GM12878 (cell line): ENCODE measurements around the gene OTULIN. TPM values are rescaled to one million over a fixed set of nuclear protein-coding genes. Genes with fewer than 3 reads are reported as not detected.

Experiments
- BCL11A ChIP-seq: IDR thresholded peaks from 2 replicates; pipeline ENCODE4 v1.6.1; 2011; ENCODE audit warnings: low read depth, low read length
- EZH2 ChIP-seq: IDR thresholded peaks from 2 replicates; pipeline ENCODE4 v1.6.1; 2012; ENCODE audit warnings: low read depth, mild to moderate bottlenecking, control low read depth, inconsistent platforms, low read length, borderline replicate concordance; ENCODE audit not compliant: control insufficient read depth
- MTA3 ChIP-seq: IDR thresholded peaks from 2 replicates; pipeline ENCODE4 v1.6.1; 2012; ENCODE audit warnings: low read length, inconsistent platforms, borderline replicate concordance
- MYC ChIP-seq: IDR thresholded peaks from 2 replicates; pipeline ENCODE4 v1.6.1; 2011; ENCODE audit warnings: mild to moderate bottlenecking, low read length, moderate library complexity, inconsistent platforms; ENCODE audit not compliant: insufficient read depth, insufficient replicate concordance, insufficient read length, severe bottlenecking
- POLR2AphosphoS2 ChIP-seq: IDR thresholded peaks from 2 replicates; pipeline ENCODE4 v1.6.1; 2011; ENCODE audit warnings: low read depth, mild to moderate bottlenecking, low read length, improper control_type of control experiment, moderate library complexity
- RCOR1 ChIP-seq: conservative IDR thresholded peaks from 2 replicates; pipeline ENCODE4 v1.6.1; 2012; ENCODE audit warnings: low read depth, low read length, improper control_type of control experiment
- SREBF2 ChIP-seq: IDR thresholded peaks from 2 replicates; pipeline ENCODE4 v1.6.1; 2012; ENCODE audit warnings: mild to moderate bottlenecking, low read length
- SRF ChIP-seq, 2 experiments: IDR thresholded peaks; 2 replicates each; pipeline ENCODE4 v1.6.1; 2011; ENCODE audit warnings: low read depth in 2 of 2, low read length in 2 of 2, mild to moderate bottlenecking in 1 of 2, moderate library complexity in 1 of 2
- SUZ12 ChIP-seq: fragments of 200-600 bp; sonication (generic); IDR thresholded peaks from one replicate; pipeline ENCODE4 v1.6.1; 2018; ENCODE audit warnings: antibody characterized with exemption, mild to moderate bottlenecking; ENCODE audit not compliant: unreplicated experiment
- polyA plus RNA-seq, 11 experiments: library from polyadenylated mRNA; depleted of rRNA in 4 of 11; unstranded in 6 of 11; stranded (reverse) in 5 of 11; fragments of >200 nt; fragmentation: Nextera tagmentation in 4 of 11; fragmentation: Illumina TruSeq in 1 of 11; extraction: Ambion mirVana in 4 of 11; extraction: Trizol in 1 of 11; gene quantifications; 1 replicate in 1 of 11; 2 replicates in 10 of 11; pipeline versions ENCODE4 v1.2.1 to v1.2.3, GENCODE V29; 2011 to 2016; ENCODE audit warnings: inconsistent platforms in 2 of 11, missing spikeins in 2 of 11, low read depth in 1 of 11
- total RNA-seq, 4 experiments: library from RNA; depleted of rRNA in 3 of 4; stranded (reverse); fragments of >200 nt in 3 of 4; fragmentation: Illumina TruSeq in 1 of 4; extraction: Trizol in 1 of 4; gene quantifications; 2 replicates each; pipeline versions ENCODE4 v1.2.1 to v1.2.3, GENCODE V29; 2013 to 2021
- TF ChIP-seq, protein P1 (sequence below): fragments of 150-350 bp; IDR thresholded peaks from 2 replicates; pipeline ENCODE4 v1.6.1; 2016; ENCODE audit warnings: low read depth, low read length
- TF ChIP-seq, protein P2 (sequence below): IDR thresholded peaks from 2 replicates; pipeline ENCODE4 v1.6.1; 2012; ENCODE audit warnings: mild to moderate bottlenecking, low read depth, low read length
- TF ChIP-seq, protein P3 (sequence below): IDR thresholded peaks from 2 replicates; pipeline ENCODE4 v1.6.1; 2011; ENCODE audit warnings: mild to moderate bottlenecking, low read depth, low read length, moderate library complexity; ENCODE audit not compliant: insufficient replicate concordance
- TF ChIP-seq, protein P4 (sequence below): fragments of 450-650 bp; IDR thresholded peaks from 2 replicates; pipeline ENCODE4 v1.6.1; 2017; ENCODE audit warnings: borderline replicate concordance

Gene OTULIN
- total and polyA plus RNA-seq, 10 of the 15 experiments (the other 5 are each of a cell fraction or from before 2014, with no cell fraction given) = 6.6 to 70.5 (median 28.7) TPM

DNA sequence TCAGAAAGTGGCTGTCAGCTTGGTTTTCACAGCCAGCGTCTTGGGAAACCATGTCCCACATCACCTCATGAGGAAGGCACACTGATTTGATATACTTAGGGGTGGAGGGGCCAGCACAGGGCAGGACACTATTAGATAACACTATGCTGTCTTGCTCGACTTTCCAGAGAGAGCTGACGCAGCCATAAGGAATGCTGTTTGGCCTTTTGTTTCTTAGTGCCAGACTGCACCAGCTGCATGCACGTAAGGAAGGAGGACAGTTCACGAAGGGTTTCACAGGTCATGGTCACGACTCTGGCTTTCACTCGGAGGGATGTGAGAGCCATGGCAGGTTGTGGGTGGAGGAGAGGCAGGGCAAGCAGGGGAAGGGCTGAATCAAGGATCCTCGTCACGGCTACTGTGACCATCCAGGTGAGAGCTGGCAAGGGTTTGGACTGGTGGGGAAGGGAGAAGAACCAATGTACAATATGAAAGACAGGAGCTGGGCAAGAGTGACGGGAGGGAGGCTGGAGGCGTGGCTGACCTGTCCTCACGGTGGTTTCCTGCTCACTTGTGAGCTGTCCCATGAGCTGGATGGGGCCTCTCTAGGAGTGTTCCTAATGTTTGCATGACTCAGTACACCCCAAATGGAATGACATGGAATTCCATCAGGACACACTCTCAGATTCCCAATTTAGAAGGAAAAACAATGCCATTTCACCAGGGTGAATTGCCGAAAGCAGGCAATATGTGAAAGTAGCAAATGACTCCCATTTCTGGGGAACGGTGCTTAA, 61.7 kb downstream of the OTULIN start (continued):
- TF ChIP-seq, protein P1, sequence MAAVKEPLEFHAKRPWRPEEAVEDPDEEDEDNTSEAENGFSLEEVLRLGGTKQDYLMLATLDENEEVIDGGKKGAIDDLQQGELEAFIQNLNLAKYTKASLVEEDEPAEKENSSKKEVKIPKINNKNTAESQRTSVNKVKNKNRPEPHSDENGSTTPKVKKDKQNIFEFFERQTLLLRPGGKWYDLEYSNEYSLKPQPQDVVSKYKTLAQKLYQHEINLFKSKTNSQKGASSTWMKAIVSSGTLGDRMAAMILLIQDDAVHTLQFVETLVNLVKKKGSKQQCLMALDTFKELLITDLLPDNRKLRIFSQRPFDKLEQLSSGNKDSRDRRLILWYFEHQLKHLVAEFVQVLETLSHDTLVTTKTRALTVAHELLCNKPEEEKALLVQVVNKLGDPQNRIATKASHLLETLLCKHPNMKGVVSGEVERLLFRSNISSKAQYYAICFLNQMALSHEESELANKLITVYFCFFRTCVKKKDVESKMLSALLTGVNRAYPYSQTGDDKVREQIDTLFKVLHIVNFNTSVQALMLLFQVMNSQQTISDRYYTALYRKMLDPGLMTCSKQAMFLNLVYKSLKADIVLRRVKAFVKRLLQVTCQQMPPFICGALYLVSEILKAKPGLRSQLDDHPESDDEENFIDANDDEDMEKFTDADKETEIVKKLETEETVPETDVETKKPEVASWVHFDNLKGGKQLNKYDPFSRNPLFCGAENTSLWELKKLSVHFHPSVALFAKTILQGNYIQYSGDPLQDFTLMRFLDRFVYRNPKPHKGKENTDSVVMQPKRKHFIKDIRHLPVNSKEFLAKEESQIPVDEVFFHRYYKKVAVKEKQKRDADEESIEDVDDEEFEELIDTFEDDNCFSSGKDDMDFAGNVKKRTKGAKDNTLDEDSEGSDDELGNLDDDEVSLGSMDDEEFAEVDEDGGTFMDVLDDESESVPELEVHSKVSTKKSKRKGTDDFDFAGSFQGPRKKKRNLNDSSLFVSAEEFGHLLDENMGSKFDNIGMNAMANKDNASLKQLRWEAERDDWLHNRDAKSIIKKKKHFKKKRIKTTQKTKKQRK = no peak
- TF ChIP-seq, protein P2, sequence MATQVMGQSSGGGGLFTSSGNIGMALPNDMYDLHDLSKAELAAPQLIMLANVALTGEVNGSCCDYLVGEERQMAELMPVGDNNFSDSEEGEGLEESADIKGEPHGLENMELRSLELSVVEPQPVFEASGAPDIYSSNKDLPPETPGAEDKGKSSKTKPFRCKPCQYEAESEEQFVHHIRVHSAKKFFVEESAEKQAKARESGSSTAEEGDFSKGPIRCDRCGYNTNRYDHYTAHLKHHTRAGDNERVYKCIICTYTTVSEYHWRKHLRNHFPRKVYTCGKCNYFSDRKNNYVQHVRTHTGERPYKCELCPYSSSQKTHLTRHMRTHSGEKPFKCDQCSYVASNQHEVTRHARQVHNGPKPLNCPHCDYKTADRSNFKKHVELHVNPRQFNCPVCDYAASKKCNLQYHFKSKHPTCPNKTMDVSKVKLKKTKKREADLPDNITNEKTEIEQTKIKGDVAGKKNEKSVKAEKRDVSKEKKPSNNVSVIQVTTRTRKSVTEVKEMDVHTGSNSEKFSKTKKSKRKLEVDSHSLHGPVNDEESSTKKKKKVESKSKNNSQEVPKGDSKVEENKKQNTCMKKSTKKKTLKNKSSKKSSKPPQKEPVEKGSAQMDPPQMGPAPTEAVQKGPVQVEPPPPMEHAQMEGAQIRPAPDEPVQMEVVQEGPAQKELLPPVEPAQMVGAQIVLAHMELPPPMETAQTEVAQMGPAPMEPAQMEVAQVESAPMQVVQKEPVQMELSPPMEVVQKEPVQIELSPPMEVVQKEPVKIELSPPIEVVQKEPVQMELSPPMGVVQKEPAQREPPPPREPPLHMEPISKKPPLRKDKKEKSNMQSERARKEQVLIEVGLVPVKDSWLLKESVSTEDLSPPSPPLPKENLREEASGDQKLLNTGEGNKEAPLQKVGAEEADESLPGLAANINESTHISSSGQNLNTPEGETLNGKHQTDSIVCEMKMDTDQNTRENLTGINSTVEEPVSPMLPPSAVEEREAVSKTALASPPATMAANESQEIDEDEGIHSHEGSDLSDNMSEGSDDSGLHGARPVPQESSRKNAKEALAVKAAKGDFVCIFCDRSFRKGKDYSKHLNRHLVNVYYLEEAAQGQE = no peak
- TF ChIP-seq, protein P3, sequence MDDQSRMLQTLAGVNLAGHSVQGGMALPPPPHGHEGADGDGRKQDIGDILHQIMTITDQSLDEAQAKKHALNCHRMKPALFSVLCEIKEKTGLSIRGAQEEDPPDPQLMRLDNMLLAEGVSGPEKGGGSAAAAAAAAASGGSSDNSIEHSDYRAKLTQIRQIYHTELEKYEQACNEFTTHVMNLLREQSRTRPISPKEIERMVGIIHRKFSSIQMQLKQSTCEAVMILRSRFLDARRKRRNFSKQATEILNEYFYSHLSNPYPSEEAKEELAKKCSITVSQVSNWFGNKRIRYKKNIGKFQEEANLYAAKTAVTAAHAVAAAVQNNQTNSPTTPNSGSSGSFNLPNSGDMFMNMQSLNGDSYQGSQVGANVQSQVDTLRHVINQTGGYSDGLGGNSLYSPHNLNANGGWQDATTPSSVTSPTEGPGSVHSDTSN = no peak
- TF ChIP-seq MTA3 = no peak
- TF ChIP-seq, protein P4, sequence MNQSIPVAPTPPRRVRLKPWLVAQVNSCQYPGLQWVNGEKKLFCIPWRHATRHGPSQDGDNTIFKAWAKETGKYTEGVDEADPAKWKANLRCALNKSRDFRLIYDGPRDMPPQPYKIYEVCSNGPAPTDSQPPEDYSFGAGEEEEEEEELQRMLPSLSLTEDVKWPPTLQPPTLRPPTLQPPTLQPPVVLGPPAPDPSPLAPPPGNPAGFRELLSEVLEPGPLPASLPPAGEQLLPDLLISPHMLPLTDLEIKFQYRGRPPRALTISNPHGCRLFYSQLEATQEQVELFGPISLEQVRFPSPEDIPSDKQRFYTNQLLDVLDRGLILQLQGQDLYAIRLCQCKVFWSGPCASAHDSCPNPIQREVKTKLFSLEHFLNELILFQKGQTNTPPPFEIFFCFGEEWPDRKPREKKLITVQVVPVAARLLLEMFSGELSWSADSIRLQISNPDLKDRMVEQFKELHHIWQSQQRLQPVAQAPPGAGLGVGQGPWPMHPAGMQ = no peak
- no peak for TF ChIP-seq MYC
- no peak for TF ChIP-seq SREBF2
- no peak for TF ChIP-seq POLR2AphosphoS2
- no peak for TF ChIP-seq RCOR1
- no peak for TF ChIP-seq SUZ12
- no peak for TF ChIP-seq SRF (IDR thresholded peaks at IDR 0.05; ENCODE audit: low read depth in 2 of 2, low read length in 2 of 2)
- no peak for TF ChIP-seq BCL11A
- no peak for TF ChIP-seq EZH2
